Measurements from ENCODE around the gene DPP8.
"Not testable (repeated sequence)": the region's sequence is repeated elsewhere in the genome, so short reads cannot be mapped to it uniquely, and the experiment has no call there.

The DPP8 gene

DNA sequence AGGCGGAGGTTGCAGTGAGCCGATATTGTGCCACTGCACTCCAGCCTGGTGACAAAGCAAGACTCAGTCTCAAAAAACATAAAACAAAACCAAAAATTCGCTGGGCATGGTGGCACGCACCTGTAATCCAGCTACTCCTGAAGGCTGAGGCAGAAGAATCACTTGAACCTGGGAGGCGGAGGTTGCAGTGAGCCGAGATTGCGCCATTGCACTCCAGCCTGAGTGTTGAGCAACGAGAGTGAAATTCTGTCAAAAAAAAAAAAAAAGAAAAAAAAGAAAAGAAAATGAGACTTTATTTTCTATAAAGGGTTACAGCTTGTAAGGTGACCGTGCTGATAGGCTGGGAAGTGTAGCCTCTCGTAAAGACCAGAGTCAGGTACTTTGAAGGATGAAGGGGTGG lies 6.7 kb upstream of the DPP8 start:
- no peak for DNase-seq (ENCODE audit: low read depth)

DNA sequence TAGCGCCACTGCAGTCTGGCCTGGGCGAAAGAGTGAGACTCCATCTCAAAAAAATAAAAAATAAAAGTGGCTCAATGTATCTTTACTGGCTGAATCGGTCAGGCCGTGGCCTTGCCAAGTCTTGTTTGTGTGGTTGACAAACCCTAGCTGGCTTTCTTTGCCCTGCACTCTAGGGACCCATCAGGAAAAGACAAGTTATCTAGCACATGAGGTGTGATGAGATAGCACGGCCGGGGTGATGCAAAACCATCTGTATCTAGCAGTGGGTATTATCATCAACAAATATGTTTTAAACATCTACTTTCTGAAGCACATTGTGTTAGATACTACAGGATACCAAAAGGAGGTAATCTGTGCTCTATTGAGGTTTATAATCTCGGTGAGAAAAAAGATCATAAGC lies 3.9 kb upstream of the DPP8 start:
- no peak for DNase-seq (ENCODE audit: low read depth)

DNA sequence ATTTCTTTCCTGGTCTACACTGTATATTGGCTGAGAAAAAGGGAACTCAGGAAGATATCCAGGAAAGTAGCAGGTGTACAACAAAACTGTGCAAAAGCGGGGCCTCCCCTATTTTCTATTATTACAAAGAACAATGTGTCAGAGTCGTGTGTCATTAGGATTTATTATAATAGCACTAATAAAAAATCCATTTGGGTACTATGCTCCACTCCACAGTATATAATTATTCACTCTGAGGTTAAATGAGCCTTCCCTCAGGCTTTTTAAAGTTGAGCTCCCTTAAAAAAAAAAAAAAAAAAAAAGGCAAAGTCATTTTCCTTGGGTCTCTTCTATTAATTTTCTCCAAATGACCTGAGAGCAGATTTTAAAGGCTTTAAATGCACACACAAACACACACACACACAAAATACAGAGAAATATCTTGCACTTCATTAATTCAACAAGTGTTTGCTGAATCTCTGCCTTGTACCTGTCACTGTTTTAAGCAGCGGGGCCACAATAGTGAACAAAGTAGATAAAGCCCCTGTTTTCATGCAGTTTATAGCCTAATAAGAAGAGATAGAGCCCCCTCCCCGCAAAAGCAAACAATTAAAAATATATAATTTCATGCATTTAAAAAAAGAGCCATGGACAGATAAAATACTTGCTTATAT lies 1.3 kb upstream of the DPP8 start:
- no peak for DNase-seq (ENCODE audit: low read depth)

DNA sequence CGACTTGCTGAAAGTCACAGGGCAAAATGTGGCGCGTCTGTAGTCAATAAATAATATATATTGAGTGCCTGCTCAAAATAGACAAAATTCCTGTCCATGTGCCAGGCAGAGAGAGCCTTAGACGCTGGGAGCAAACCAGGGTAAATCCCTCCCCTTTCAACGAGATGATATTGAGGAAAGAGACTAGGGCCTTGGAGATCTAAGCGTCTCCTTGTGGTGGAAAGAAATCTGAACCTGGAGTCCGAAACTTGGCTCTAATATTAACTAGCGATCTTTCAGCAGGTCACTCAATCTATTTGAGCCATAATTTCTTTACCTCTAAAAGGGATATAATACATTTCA lies 348 bp upstream of the DPP8 start:
- DNase-seq (ENCODE audit: low read depth): no peak

DNA sequence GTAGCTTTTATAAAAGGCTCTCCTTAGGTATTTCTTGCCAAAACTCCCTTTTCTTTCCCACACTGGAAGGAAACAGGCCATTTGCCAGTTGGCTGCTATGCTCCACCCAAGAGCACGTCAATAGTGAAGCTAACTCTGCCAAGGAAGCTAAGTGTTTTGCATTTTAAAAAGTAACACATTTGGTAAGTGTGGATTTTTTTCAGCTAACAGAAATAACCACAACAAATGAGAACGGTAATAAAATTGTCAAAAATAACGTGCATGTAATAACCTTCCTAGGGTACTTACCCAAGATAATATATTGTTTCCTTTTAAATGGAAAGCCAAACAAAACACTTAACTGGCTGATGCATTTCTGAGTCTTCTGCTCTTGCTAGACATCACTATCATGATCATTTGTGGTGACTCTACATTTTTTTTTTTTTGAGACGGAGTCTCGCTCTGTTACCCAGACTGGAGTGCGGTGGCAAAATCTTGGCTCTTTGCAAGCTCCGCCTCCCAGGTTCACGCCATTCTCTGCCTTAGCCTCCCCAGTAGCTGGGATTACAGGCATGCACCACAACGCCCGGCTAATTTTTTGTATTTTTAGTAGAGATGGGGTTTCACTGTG lies 4.6 kb downstream of the DPP8 start:
- DNase-seq (ENCODE audit: low read depth): peak; percentile 86

DNA sequence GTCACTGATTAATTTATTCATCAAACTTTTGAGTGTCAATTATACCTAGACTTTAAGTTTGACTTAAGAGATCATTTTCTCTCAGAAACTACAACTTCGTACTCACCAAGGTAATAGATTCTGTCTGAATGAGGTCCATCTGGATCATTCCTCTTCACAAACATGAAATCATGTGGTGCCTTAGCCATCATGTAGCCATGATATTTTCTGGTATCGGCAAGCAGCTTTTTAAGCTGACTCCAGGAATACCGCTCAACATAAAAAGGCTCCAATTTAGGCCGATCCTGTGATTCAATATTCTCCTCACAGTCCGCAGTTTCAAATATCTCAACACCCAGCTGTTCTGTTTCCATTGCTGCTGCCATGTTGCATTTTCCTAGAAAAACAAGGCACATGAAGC lies 5.3 kb downstream of the DPP8 start:
- no peak for DNase-seq (ENCODE audit: low read depth)

DNA sequence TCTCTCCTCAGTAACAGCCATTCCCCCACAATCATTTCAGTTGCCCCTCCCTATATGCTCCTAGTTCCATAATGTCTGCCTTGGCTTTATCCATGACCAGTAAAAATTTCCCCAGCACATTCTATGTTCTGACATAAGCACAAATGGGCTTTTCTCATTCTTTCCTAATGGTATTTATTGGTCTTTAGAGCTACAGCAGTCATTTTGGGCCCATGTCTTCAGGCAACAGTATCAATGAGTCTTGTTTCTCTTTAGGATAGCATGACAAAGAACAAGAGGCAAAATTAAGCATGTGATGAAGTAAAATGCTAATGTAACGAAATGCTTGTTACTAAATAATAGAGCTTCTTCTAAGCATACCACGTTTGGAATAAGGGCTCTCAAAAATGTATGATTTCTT lies 8.2 kb downstream of the DPP8 start:
- no peak for DNase-seq (ENCODE audit: low read depth)

DNA sequence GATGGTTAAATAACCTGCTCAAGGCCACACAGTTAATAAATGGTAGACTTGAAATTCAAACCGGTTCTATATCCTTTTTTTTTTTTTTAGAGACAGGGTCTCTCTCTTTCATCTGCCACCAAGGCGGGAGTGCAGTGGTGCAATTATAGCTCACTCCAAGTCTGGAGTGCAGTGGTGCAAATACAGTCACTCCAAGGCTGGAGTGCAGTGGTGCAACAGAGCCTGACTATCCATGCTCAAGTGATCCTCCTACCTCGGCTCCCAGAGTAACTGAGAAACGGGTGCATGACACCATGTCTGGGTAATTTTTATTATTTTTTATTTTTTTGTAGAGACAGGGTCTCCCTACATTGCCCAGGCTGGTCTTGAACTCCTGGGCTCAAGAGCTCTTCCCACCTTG lies 23.4 kb downstream of the DPP8 start:
- no peak for DNase-seq (ENCODE audit: low read depth)

DNA sequence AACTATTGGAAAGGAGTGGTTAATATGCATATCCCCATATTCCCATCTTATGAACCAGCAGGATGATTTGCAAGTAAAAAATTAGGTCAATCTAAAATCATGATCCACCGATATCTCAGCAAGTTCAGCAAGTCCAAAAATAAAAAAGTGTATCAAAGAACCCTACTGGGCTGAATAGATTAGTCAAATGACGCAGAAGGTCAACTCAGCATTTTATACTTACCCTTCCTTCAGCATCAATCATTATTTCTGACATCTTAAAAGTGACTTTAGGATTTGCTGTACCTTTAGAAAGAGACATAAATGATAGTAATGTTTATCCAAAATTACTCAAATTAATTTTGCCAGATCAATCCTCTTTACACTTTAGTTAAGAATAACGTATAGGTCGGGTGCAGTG lies 32.6 kb downstream of the DPP8 start:
- DNase-seq (ENCODE audit: low read depth): no peak

DNA sequence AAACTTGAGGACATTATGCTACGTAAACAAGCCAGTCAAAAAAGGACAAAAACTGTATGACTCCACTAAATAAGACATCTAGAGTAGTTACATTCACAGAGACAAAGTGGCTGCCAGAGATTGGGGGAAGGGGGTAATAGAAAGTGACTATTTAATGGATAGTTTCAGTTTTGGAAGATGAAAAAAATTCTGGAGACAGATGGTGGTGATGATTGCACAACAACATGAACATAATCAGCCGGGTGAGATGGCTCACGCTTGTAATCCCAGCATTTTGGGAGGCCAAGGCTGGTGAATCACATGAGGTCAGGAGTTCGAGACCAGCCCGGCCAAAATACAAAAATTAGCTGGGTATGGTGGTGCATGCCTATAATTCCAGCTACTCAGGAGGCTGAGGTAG lies 40.6 kb downstream of the DPP8 start:
- DNase-seq (ENCODE audit: low read depth): peak; percentile 75

DNA sequence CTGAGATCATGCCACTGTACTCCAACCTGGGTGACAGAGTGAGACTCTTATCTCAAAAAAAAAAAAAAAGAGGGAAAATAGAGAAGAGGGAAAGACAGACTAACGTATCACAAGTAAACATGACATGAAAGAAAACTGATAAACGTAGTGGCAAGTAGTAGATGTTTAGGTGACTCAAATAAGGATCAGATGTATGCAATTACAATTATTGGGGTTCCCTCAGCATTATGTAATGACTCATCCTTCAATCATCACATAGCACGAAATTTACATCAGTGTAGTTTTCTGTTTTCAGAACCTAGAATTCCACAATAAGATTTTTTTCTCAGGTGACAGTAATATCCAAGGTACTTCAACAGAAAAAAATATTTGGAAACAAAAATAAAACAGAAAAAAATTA lies 46.6 kb downstream of the DPP8 start:
- DNase-seq (ENCODE audit: low read depth): no peak

DNA sequence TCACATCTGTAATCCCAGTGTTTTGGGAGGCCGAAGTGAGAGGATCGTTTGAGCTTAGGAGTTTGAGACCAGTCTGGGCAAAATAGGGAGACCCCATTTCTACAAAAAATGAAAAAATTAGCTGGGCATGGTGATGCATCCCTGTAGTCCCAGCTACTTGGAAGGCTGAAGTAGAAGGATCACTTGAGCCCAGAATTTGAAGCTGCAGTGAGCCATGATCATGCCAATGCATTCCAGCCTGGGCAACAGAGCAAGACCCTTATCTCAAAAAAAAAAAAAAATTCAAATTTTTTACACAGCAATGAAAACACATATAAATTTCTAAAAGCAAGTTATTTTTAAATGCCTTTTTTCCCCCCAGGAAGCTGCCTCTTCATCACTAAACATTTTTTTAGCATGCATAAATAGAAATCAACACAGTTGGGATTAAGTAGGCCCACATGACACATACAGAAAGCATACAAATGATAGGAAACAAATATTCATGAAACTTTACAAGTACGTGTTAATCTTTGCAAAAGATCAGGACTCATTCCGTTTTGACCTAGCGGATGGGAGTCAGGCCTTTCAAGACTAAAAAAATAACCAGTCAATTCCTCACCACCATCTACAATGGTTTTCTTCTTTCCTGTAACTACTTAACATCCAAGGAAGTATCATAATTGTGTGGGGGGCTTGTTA lies 49.1 kb downstream of the DPP8 start:
- DNase-seq (ENCODE audit: low read depth): no peak

DNA sequence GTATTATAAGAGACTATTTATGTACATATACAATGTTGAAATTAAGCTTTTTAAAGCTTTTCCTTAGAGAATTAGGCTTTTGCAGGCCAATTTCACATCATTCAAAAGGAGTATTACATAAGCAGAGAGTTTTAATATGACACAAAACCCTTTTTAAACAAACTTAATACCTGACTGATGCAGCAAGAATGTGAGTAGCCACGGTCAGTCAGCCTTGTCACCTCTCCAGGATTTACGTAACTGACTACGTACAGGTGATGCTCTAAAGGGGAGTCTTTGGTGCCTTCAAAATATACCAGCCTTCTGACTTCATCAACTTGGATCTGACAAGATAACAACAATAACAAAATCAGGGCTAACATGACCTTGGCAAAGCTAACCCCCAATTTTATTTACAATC lies 50.6 kb downstream of the DPP8 start:
- DNase-seq (ENCODE audit: low read depth): no peak

DNA sequence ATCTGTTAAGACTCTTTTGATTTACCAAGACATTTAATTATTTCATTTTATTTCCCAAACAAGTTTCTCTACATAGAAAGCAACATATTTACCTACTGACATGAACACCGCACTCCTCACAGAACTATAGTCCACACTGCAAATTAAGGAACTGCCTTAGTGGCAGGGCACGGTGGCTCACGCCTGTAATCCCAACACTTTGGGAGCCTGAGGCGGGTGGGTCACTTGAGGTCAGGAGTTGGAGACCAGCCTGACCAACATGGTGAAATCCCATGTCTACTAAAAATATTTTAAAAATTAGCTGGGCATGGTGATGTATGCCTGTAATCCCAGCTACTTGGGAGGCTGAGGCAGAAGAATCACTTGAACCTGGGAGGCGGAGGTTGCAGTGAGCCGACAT lies 54.4 kb downstream of the DPP8 start:
- not testable (repeated sequence) for DNase-seq (ENCODE audit: low read depth)

DNA sequence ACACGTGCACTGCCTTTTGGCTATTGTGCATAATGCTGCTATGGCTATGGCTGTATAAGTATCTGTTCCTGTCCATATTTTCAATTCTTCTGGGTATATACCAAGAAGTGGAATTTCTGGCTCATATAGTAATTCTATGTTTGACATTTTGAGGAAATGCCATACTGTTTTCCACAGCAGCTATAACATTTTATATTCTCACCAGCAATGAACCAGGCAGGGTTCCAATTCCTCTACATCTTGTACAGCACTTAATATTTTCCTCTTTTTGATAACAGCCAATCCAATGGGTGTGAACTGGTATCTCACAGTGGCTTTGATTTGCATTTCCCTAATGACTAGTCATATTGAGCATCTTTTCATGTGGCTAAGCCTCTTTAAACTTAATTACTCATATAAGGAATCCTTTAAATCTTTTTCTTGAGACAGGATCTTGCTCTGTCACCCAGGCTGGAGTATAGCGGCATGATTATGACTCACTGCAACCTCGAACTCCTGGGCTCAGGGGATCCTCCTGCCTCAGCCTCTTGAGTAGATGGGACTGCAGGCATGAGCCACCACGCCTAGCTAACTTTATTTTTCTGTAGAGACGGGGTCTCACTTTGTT lies 56.6 kb downstream of the DPP8 start:
- no peak for DNase-seq (ENCODE audit: low read depth)

DNA sequence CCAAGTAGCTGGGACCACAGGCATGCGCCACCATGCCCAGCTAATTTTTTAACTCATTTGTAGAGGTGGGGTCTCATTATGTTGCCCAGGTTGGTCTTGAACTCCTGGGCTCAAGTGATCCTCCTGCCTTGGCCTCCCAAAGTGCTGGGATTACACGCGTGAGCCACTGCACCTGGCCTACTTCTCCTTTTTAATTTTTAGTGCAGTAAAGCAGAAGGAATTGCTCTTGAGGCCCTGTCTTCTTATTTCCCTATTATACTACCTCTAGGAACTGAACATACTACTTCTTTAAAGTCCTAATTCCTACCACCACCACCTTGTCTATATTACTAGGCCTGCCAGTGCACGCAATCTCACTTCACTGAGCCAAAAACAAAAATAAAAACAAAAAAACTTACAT lies 62.2 kb downstream of the DPP8 start:
- not testable (repeated sequence) for DNase-seq (ENCODE audit: low read depth)

DNA sequence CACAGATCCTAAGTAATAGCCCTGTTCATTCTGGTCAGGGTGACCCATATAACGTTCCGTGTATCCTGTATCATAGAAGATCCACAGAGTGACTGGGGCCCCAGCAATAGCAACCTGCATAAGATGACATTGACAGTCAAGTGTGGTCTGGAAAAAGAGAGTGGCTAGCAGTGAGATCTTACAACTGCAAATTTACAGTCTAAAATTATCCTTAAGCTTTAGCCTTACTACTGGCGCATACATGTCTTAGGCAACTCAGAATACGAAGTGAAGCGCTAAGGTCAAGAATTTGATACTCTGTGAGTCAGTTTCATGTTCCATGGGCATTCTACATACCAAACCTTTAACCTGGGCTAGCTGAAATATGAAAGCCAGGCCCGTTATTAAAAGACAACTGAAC lies 65.5 kb downstream of the DPP8 start:
- DNase-seq (ENCODE audit: low read depth): no peak

DNA sequence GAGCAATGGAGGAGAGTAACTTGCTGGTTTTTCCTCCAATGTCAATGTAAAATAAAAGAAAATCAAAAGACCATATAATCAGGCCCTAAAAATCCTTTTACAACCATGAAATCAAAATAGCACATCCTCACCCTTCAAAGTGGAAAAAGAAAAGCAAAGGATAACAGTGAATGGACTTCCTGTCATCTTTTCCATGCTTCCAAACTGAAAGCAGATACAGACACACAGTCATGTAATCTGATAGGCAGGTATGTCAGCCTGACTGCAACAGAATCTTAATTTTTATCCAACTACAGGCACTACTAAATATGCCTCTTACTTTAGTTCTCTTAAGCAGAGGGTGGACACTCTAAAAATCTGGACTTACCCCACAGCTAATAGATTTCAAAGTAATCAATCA lies 66.9 kb downstream of the DPP8 start:
- DNase-seq (ENCODE audit: low read depth): no peak

DNA sequence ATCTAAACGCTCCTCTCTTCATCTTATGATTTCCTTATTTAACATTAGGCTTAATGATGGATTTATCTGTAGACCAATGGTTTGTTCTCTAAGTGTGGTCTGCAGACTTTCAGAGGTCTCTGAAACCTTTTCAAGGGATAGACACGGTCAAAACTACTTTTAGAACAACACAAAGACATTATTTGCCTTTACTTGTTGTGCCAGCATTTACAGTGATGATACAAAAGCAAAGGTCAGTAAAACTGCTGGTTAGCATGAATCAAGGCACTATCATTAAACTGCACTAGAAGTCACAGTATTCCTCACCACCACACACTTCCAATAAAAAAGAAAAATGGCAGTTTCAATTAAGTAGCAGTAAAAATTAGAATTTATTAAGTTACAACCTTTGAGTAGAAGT lies 70.3 kb downstream of the DPP8 start:
- DNase-seq (ENCODE audit: low read depth): no peak

DNA sequence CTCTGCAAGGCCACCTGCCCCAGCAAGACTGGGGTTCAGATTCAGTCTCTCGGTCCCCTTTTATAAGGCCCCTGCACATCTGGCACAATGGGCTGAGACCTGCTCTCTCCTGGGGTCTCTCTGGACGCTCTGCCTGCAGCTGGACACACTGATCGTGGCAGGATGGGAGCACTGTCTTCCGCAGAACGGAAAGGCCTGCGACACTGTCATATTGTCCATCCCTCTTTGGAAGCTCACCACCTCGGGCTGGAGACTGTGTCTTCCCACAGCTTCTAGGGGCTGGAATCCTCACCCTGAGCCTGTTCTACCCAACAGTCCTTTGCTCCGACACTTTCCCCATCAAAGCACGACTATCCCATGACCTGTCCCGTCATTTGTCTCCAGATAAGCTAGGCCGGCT lies 83.3 kb downstream of the DPP8 start:
- no peak for DNase-seq (ENCODE audit: low read depth)

DNA sequence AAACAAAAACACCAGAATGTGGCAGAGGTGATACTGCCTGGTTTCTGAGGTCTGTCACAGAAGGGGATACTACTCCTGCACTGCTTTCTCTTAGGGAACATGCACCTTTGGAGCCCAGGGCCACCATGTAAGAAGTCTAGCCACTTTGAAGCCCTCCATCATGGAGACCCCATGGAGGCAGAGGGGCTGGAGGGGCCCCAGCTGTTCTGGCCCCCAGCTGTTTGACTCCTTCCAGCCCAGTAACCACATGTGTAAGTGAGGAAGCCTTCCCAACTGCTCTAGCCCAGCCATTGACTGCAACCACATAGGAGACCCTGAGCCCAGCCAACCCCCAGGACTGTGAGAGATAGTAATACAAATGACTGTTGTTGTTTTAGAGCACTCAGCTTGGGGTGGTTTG lies 85.8 kb downstream of the DPP8 start:
- no peak for DNase-seq (ENCODE audit: low read depth)

DNA sequence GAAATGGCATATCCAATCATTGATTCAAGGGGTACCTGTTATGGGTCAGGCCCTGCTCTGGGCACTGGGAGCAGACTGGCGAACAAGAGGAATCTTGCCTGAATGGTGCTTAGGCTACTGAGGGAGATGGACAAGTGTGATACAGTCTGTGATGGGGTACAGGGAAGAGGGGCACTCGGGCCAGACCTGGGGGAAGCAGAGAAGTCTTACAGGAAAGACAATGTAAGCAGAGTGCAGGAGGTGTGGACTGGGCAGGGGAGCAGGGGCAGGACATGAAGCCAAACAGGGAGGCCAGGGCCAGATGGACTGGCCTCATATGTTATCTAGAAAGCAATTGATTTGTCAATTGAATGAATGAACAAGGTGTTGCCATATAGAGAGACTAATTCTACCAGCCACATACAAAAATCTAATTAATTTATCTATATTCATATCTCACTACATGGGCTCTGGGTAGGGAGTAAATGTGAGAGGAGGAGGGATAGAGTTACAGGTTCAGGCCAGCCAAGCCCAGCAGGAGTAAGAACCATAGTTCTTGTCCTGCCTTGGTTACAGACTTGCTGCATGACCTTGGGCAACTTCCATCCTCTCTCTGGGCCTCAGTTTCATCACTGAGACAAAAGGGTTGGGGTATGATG lies 91.2 kb downstream of the DPP8 start:
- no peak for DNase-seq (ENCODE audit: low read depth)

DNA sequence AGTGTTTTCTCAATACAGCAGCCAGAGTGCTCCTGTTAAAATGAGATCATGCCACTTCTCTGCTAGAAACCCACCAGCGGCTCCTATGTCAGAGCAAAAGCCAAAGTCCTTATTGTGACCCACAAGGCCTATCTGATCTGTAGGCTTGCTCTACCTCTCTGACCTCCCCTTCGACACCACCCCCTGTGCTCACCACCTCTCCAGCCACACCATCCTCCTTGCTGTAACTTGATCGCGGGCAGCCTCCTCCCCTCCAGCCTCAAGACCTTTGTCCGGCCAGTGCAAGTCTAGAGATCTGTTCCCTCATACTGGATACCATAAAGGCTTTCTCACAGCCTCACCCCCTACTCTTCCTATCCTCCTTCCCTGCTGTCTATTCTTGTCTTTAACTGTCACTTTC lies 92.8 kb downstream of the DPP8 start:
- DNase-seq (ENCODE audit: low read depth): no peak

Measured in GM04504 (cell line).